BLaER1 (cell line): ENCODE measurements around the gene LIPN.

Experiments
- H3K27ac ChIP-seq: shearing (Covaris generic); formaldehyde crosslinking; 2 replicates; pipeline ENCODE4 v1.8.1; 2022
- H3K27me3 ChIP-seq: shearing (Covaris generic); formaldehyde crosslinking; 2 replicates; pipeline ENCODE4 v1.8.1; 2022
- H3K36me3 ChIP-seq: shearing (Covaris generic); formaldehyde crosslinking; 2 replicates; pipeline ENCODE4 v1.8.1; 2022
- H3K4me1 ChIP-seq: shearing (Covaris generic); formaldehyde crosslinking; 2 replicates; pipeline ENCODE4 v1.8.1; 2022
- H3K4me2 ChIP-seq: shearing (Covaris generic); formaldehyde crosslinking; 2 replicates; pipeline ENCODE4 v1.8.1; 2022
- H3K4me3 ChIP-seq: shearing (Covaris generic); formaldehyde crosslinking; 2 replicates; pipeline ENCODE4 v1.8.1; 2022
- H3K9ac ChIP-seq: shearing (Covaris generic); formaldehyde crosslinking; 2 replicates; pipeline ENCODE4 v1.8.1; 2022
- H3K9me3 ChIP-seq: shearing (Covaris generic); formaldehyde crosslinking; 2 replicates; pipeline ENCODE4 v1.8.1; 2022
- H4K20me1 ChIP-seq: shearing (Covaris generic); formaldehyde crosslinking; 2 replicates; pipeline ENCODE4 v1.8.1; 2022
- Cebpa-rat ChIP-seq: shearing (Covaris generic); IDR thresholded peaks from 2 replicates; pipeline ENCODE4 v1.8.1; 2022

Gene LIPN

DNA sequence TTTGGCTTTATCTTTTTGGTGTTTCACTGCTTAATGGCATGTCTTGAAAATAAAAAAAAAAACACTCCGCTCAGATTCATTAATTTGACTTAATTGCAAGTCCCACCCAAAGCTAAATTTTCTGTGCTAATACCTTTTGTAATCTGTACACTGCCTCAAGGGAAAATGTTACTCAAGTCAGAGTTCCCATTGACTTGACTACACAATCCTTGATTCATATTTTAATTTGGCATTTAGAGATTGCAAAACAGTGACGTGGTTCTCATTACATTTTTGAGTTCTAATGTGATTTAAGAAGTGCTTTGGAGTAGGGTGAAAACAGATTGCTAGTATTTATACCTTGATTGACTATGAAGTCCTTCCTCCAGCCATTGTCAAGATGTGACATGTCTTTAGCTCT is 21.4 kb downstream of the LIPN start:
- Histone ChIP-seq H3K9me3 (no peaks in the 10 kb centered on the region), H3K27me3 (no peaks in the 10 kb centered on the region), H3K27ac (no peak overlapping the region), H3K4me1 (peaks cover 5% of the 10 kb centered on the region), H3K4me3 (no peak overlapping the region), H3K4me2 (no peak overlapping the region), H3K36me3 (no peaks in the 10 kb centered on the region), H4K20me1 (no peaks in the 10 kb centered on the region), H3K9ac (no peak overlapping the region)
- TF ChIP-seq Cebpa-rat: no peak

DNA sequence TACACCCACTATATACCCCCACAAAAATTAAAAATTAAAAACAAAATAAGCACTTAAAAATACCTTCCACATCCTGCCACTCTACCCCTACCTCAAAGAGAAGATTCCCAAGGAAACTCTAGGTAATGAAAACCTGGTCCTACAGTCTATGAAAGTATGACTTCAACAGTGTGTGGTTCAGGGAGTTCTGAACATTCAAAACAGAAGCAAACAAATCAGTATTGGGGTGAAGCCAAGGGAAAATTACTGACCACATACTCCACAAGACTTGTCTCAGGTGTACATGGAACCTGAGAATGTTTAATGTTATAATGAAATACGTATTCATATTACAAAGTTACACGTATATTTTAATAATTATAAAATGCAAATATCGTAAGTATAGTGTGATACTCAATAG is 22.4 kb downstream of the LIPN start:
- TF ChIP-seq Cebpa-rat: no peak
- no peaks in the 10 kb centered on the region for H4K20me1 ChIP-seq
- no peak overlapping the region for H3K9ac ChIP-seq
- no peaks in the 10 kb centered on the region for H3K36me3 ChIP-seq
- H3K4me3 ChIP-seq: no peak overlapping the region
- H3K4me2 ChIP-seq: no peak overlapping the region
- H3K9me3 ChIP-seq: no peaks in the 10 kb centered on the region
- peaks cover 5% of the 10 kb centered on the region for H3K4me1 ChIP-seq
- H3K27ac ChIP-seq: no peak overlapping the region
- H3K27me3 ChIP-seq: no peaks in the 10 kb centered on the region

DNA sequence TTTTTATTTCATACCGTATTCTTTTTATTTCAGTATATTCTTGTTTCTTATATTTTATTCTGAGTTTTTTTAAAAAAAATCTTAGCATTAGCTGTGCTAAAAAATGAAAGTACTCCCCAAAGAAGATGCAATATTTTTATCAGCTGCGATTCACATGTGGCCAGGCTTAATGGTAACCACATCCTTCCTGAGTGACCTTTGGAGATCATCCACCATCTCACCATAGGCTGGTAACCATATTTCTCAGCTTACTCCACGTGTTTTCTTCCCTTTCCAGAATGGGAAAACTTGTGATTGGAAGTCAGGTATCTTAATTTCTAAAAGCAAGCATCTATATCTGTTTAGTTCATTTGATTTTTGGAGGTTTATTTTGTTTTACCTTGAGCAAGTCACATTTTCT is 23.9 kb downstream of the LIPN start:
- no peak for TF ChIP-seq Cebpa-rat
- no peak overlapping the region for H3K27ac ChIP-seq

DNA sequence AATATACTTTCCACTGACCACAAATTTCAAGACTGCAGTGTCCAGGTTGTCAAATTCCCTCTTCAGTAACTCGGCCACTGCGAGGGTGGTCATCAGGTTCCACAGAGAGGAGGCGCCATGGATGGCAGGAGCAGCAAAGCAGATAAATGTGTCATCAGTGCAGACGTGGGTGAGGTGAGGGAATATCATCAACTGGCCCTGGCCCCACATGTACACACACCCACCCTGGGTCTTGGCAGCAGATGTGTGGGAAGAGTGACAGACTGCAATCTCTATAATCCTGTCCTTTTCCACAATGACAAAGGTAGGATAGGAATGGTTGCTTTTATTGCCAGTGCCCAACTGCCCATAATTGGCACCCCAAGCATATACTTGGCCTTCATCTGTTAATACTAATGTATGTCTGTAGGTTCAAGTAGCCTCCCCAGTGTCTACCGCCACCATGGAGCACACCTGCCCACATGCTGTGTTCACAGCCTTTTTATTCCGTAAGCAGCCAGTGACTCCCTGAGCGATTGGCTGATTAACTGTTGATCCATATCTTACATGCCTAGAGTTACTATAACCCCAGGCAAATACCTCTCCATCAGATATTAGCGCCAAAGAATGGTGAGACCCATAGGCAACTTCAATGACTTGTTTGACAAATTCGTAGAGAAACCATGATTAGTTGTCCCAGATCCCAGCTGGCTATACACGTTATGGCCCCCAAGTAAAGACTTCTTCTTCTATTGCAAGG is 26.4 kb downstream of the LIPN start:
- no peaks in the 10 kb centered on the region for H3K9me3 ChIP-seq
- H3K36me3 ChIP-seq: no peaks in the 10 kb centered on the region
- H3K9ac ChIP-seq: no peak overlapping the region
- H3K27me3 ChIP-seq: no peaks in the 10 kb centered on the region
- H3K4me1 ChIP-seq: peaks cover 5% of the 10 kb centered on the region
- no peak for TF ChIP-seq Cebpa-rat
- H3K4me3 ChIP-seq: no peak overlapping the region
- H3K27ac ChIP-seq: no peak overlapping the region
- no peak overlapping the region for H3K4me2 ChIP-seq
- H4K20me1 ChIP-seq: no peaks in the 10 kb centered on the region

More for the DNA sequence above, 23.9 kb downstream of the LIPN start:
- no peaks in the 10 kb centered on the region for H4K20me1 ChIP-seq
- no peak overlapping the region for H3K4me3 ChIP-seq
- H3K4me2 ChIP-seq: peak overlapping the region; percentile 20; the same call in 1 of the 2 replicates
- no peaks in the 10 kb centered on the region for H3K9me3 ChIP-seq
- H3K4me1 ChIP-seq: peaks cover 5% of the 10 kb centered on the region
- no peaks in the 10 kb centered on the region for H3K36me3 ChIP-seq
- H3K27me3 ChIP-seq: no peaks in the 10 kb centered on the region
- H3K9ac ChIP-seq: no peak overlapping the region

DNA sequence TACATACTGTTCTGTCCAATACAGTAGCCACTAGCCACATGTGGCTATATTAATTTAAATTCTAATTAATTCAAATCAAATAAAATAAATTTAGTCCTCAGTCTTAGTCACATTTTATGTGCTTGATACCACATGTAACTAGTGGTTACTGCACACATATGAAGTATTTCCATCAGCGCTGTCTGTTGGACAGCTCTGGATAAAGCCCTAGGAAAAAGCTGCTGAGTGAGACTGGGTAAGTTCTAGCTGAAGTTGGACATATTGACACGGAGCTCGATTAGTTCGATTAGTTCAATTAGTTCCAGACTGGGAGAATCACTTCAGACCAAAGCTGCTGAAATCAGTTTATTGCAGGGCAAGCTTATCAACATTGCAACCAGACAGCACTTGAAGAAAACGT is 27.6 kb downstream of the LIPN start:
- H3K4me3 ChIP-seq: no peak overlapping the region
- H3K9me3 ChIP-seq: no peaks in the 10 kb centered on the region
- no peaks in the 10 kb centered on the region for H4K20me1 ChIP-seq
- H3K36me3 ChIP-seq: no peaks in the 10 kb centered on the region
- H3K9ac ChIP-seq: no peak overlapping the region
- H3K27ac ChIP-seq: no peak overlapping the region
- peaks cover 5% of the 10 kb centered on the region for H3K4me1 ChIP-seq
- no peaks in the 10 kb centered on the region for H3K27me3 ChIP-seq
- no peak for TF ChIP-seq Cebpa-rat
- H3K4me2 ChIP-seq: no peak overlapping the region

DNA sequence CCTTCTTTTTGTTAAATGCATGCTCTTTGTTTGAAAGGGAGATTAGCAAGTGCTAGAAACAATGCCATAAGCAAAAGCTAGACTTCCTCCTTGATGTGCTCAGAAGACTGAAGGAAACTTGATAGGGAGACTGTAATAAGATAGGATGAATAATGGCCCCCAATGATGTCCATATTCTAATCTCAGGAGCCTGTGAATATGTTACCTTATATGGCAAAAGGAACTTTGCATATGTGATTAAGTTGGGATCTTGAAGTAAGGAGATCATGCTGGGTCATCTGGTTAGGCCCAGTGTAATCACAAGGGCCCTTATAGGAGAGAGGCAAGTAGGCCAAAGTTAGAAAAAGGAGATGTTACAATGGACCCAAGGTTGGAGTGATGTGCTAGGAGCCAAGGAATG is 29.1 kb downstream of the LIPN start:
- no peaks in the 10 kb centered on the region for H3K9me3 ChIP-seq
- H3K27ac ChIP-seq: no peak overlapping the region
- no peaks in the 10 kb centered on the region for H3K27me3 ChIP-seq
- H3K4me2 ChIP-seq: no peak overlapping the region
- H3K36me3 ChIP-seq: no peaks in the 10 kb centered on the region
- peaks cover under 1% of the 10 kb centered on the region for H3K4me1 ChIP-seq
- TF ChIP-seq Cebpa-rat: no peak
- H4K20me1 ChIP-seq: no peaks in the 10 kb centered on the region
- H3K9ac ChIP-seq: no peak overlapping the region
- no peak overlapping the region for H3K4me3 ChIP-seq

DNA sequence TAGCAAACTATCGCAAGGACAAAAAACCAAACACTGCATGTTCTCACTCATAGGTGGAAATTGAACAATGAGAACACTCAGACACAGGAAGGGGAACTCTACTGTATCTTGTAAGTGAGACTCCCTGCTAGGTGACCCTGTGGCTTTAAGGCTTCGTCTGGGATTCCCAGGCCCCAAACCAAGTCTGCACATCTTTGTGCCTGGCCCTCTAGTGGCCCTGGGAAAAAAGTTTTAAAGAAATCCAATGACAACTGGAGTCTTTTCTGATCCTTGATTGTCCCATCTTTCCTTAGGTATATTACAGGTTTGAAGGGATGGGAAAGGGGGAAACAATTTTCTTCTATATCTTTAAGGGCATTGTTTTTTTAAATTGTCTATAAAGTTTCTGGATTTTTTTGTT is 32.1 kb downstream of the LIPN start:
- Histone ChIP-seq H3K27ac (no peak overlapping the region), H4K20me1 (no peaks in the 10 kb centered on the region), H3K4me3 (no peak overlapping the region), H3K36me3 (no peaks in the 10 kb centered on the region), H3K4me1 (no peaks in the 10 kb centered on the region), H3K9ac (no peak overlapping the region), H3K27me3 (no peaks in the 10 kb centered on the region), H3K4me2 (no peak overlapping the region), H3K9me3 (no peaks in the 10 kb centered on the region)
- TF ChIP-seq Cebpa-rat: no peak

DNA sequence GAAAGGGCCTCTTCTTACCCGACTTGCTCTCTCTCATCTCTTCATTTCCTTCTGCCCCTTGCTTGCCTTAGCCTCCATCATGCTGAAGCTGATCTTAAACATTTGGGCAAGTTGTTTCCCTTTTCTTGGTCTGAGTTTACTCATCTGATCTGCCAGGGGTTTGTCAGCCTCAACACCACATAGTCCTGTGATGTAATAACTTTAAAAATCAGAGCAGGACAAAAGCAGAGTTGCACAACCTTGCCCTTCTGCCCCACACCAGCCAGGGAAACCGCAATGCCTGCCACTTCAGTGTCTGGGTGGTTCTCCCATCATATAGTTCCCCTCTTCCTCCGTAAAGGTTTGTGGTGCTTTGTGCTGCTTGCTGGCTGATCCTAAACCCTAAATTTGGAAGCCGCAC is 32.8 kb downstream of the LIPN start:
- Histone ChIP-seq H3K4me2 (no peak overlapping the region), H4K20me1 (no peaks in the 10 kb centered on the region), H3K27me3 (no peaks in the 10 kb centered on the region), H3K27ac (no peak overlapping the region), H3K4me1 (no peaks in the 10 kb centered on the region), H3K9me3 (no peaks in the 10 kb centered on the region), H3K4me3 (no peak overlapping the region), H3K36me3 (no peaks in the 10 kb centered on the region), H3K9ac (no peak overlapping the region)
- TF ChIP-seq Cebpa-rat: 0 out of 2 replicates have a peak, but pooled peaks have one; percentile 23

DNA sequence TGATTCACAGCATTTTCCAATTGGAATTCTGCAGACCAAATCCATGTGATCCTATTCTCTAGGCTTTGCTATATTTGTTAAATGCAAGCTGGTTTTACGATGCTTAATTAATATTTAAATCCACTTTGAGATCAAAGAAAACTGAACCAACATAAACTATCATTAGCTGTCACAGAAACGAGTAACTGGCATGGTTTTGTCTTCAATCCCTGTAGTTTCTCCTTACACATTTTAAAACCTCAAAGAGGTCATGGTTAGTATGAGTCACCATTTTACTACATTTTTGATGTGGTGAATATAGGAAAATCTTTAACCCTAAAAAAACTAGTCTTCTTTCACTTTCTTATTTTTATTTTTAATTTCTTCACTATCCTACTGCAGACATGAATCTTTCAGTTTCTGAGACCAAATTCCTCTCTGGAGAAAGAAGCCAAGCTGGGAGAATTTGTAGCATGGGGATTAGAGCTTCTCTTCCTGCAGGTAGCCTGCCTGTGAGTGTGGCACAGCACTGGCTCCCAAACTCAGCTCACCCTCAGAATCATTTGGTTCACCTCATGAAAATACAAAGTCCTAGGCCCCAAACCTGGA is 34.0 kb downstream of the LIPN start:
- no peaks in the 10 kb centered on the region for H4K20me1 ChIP-seq
- H3K4me1 ChIP-seq: no peaks in the 10 kb centered on the region
- H3K4me2 ChIP-seq: no peak overlapping the region
- H3K27me3 ChIP-seq: no peaks in the 10 kb centered on the region
- TF ChIP-seq Cebpa-rat: no peak
- no peak overlapping the region for H3K4me3 ChIP-seq
- no peak overlapping the region for H3K27ac ChIP-seq
- H3K9ac ChIP-seq: no peak overlapping the region
- no peaks in the 10 kb centered on the region for H3K9me3 ChIP-seq
- no peaks in the 10 kb centered on the region for H3K36me3 ChIP-seq

DNA sequence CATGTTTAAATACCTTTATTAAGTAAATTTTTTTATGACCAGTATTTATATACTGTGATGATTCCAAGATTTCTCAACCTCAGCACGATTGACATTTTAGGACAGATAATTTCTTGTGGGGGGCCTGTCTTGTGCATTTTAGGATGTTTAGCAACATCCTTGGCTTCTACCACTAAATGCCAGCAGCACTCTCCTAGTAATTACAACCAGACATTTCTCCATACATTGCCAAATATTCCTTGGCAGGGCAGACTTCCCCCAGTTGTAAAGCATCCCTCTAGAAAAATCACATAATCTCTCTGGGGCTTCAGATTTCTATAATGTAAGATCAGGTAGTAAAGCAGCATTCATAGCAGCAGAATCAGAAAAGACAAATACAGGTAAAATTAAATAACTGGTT is 34.9 kb downstream of the LIPN start:
- H3K9me3 ChIP-seq: no peaks in the 10 kb centered on the region
- H3K27ac ChIP-seq: no peak overlapping the region
- no peaks in the 10 kb centered on the region for H3K36me3 ChIP-seq
- H3K27me3 ChIP-seq: no peaks in the 10 kb centered on the region
- no peaks in the 10 kb centered on the region for H4K20me1 ChIP-seq
- no peak overlapping the region for H3K4me3 ChIP-seq
- H3K4me1 ChIP-seq: no peaks in the 10 kb centered on the region
- H3K4me2 ChIP-seq: no peak overlapping the region
- H3K9ac ChIP-seq: no peak overlapping the region
- TF ChIP-seq Cebpa-rat: no peak
